ENCODE measurements around the gene GABRP.

Gene GABRP

DNA sequence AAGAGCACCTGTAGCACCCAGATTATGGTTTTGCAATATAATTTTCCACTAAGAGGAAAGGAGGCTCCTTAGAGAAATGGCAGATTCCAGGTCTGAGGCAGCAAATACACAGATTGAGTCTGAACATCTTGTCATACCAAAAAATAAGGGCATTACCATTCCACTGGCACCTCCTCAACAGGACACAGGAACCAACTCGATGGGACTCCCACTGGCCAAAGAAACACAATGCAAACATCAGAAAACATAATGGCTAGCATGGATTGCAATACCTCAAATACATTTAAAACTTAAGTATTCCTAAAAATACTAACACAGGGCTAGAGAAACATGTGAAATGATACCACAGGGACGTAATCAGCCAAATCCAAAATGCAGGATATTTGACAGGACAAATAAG lies 65.8 kb downstream of the GABRP start:
- H3K4me3 ChIP-seq (ENCODE audit: low read depth, low read length): no peak overlapping the region
- DNase-seq (ENCODE audit: low read depth): no peak
- TF ChIP-seq CTCF (IDR thresholded peaks at IDR 0.05; ENCODE audit: low read depth, low read length, missing control alignments): no peak

DNA sequence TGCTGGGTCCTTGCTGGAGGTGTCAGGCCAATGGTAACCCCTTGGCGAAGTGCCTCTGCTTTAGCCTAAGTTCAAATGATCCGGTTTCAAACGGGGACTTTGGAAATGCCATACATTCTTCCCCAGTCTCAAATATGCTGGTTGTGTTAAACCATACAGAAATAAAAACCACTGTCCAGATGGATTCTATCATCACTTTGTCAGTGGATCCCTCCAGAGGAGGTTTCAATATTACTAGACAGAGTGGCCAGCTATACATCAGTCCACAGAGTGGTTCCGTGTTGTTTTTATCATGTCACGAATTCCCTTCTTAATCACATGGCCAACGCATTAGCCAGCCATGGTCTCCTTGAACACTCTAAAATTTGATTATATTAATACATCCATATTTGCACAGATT lies 71.0 kb downstream of the GABRP start:
- no peak for DNase-seq (ENCODE audit: low read depth)
- H3K4me3 ChIP-seq (ENCODE audit: low read depth, low read length): no peak overlapping the region
- no peak for TF ChIP-seq CTCF (IDR thresholded peaks at IDR 0.05; ENCODE audit: low read depth, low read length, missing control alignments)

DNA sequence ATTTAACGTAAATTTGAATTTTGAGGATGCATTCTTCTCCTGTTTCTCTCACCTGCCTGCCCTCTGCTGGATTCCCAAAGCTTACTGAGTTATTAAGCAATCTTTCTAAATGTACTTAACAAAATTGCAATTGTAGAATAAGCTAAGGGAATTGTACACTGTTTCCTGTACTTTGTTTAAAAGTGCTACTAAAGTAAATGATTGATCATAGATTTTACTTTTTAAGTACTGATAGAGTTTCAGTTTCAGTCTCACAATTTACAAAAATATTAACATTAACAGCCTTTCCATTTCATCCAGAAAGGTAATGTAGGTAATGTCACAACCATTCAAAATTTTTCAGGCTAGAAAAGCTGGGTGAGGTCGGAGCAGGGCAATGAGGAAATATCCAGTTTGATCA lies 73.5 kb downstream of the GABRP start:
- no peak for TF ChIP-seq CTCF (IDR thresholded peaks at IDR 0.05; ENCODE audit: low read depth, low read length, missing control alignments)
- no peak overlapping the region for H3K4me3 ChIP-seq (ENCODE audit: low read depth, low read length)
- no peak for DNase-seq (ENCODE audit: low read depth)

DNA sequence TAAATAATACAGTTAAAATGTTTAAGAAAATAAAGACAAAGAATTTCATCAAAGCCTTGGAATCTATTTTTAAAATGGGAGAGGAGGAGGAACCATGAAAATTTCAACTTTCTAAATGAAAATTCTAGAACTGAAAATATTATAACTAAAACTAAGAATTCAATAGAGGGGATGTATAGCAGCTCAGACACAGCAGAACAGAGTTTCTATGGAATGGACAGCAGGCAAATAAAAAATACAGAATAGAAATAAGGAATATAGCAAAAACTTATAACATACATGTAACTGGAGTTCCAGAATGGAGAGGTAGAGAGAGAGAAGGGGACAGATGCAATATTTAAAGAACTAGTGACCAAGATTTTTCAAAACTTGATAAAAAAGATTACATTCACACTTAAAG lies 76.9 kb downstream of the GABRP start:
- no peak for DNase-seq (ENCODE audit: low read depth)
- no peak overlapping the region for H3K4me3 ChIP-seq (ENCODE audit: low read depth, low read length)
- TF ChIP-seq CTCF (IDR thresholded peaks at IDR 0.05; ENCODE audit: low read depth, low read length, missing control alignments): no peak

GRCh38 chr5:170860818-170861666 lies 77.5 kb downstream of the GABRP start:
- no peak overlapping the region for H3K4me3 ChIP-seq (ENCODE audit: low read depth, low read length)
- TF ChIP-seq CTCF (IDR thresholded peaks at IDR 0.05; ENCODE audit: low read depth, low read length, missing control alignments): no peak
- DNase-seq (ENCODE audit: low read depth): no peak

GRCh38 chr5:170861667-170861916 lies 78.1 kb downstream of the GABRP start:
- no peak overlapping the region for H3K4me3 ChIP-seq (ENCODE audit: low read depth, low read length)
- no peak for TF ChIP-seq CTCF (IDR thresholded peaks at IDR 0.05; ENCODE audit: low read depth, low read length, missing control alignments)
- DNase-seq (ENCODE audit: low read depth): no peak
